ENCODE results near the gene ZNF585A. TPM values are rescaled to one million over a fixed set of nuclear protein-coding genes. Genes with fewer than 3 reads are reported as not detected.
"Not testable (repeated sequence)": the region's sequence is repeated elsewhere in the genome, so short reads cannot be mapped to it uniquely, and the experiment has no call there.

Gene ZNF585A
- 10 to 100 TPM; 13.8 to 17.5 TPM for total RNA-seq

DNA sequence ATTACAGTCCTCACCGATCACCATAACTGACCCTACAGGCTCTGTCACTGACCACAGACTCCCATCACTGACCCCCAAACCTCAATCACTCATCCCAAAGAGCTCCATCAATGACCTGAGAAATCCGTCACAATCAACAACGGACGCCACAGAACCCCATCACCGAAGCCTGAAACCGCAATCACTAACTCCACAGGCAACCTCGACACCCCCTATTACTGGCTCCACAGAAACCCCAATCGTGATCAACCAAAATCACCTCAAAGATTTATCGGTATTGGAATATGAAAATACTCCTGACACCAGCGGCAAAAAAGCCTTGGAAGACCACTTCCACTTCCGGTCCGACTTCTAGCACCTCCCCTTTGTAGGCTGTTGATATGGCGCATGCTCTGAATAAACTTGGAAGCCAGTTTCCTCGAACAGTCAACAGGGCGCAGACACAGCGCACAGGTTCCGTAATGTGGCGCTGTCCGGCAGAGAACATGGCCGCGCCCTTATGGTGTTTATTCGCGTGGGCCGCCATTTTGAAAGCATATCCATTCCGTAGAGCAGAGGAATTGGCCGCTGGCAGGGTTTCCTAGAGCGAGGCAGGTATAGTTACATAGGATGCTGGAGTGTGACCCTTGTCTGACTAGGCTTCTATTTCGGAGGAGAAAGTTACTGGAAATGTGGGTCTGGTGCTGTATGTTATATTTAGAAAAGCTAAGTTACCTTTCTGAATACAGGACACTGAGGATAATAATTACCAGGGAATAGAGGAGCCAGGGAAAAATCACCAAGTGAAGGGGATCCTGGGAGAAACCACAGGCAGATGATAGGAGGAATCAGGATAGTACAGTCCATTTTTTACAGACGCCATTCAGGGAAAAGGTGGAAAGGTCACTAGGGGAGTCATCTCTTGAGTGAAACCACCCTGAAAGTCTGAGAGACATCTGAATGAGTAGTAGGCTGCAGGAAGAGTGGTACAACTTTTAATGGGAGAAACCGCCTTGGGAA lies at the start of gene ZNF585A:
ZNF585A (minus strand) TSS at position 328 of the 999 bp plus-strand sequence. CDS start 2,785 bp downstream, outside the sequence.
- ATAC-seq (replicated peaks in 1 of 2), result peak; percentile 100
- Mint-ChIP-seq H3K9me3 (peaks cover 12 to 20% of the 10 kb centered on the region in 2 donors), H3K27ac (no peak within 1 kb of the TSS), H3K4me1 (ENCODE audit: low read depth) (no peaks in the 10 kb centered on the region), H3K4me3 (peak within 1 kb of the TSS in 1 of 2 donors; percentile 37), H3K36me3 (ENCODE audit: insufficient read depth in 2 of 2) (peaks cover 27 to 39% of the 10 kb centered on the region in 2 donors), H3K27me3 (ENCODE audit: low read depth) (no peaks in the 10 kb centered on the region)
- DNase-seq, result peak; percentile 88 to 90

DNA sequence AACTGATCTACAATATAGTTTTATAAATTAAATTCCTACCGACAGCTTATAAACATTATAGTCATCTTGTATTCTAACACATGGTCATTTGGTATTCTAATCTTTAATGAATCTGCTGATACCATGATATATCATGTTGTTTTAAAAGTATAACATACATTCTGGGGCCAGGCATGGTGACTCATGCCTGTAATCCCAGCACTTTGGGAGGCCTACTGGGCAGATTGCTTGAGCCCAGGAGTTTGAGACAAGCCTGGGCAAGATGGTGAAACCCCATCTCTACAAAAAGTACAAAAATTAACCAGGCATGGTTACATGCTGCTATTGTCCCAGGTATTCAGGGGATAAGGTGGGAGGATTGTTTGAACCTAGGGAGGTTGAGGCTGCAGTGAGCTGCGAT lies 48.6 kb upstream of the ZNF585A start:
- peaks cover 28 to 57% of the 10 kb centered on the region in 2 donors for H3K36me3 Mint-ChIP-seq (ENCODE audit: insufficient read depth in 2 of 2)
- no peak overlapping the region for H3K4me3 Mint-ChIP-seq

DNA sequence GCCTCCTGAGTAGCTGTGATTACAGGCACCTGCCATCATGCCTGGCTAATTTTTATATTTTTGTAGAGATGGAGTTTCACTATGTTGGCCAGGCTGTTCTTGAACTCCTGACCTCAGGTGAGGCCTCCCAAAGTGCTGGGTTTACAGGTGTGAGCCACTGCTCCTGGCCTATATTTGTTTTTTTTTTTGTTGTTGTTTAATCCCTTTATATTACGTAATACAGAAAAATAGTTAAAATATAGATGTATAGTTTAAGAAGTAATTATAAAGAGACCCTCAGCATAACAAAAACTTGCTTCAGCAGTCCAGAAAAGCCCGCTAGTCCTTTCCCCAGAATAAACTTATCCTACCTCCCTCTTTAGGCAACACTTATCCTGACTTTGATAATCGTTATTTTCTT lies 47.9 kb upstream of the ZNF585A start:
- Mint-ChIP-seq H3K4me3 (peak overlapping the region in 1 of 2 donors; percentile 89), H3K9me3 (peaks cover 3 to 9% of the 10 kb centered on the region in 2 donors), H3K27ac (peak overlapping the region; percentile 62), H3K4me1 (ENCODE audit: low read depth) (peaks cover 29% of the 10 kb centered on the region), H3K27me3 (ENCODE audit: low read depth) (no peaks in the 10 kb centered on the region), H3K36me3 (ENCODE audit: insufficient read depth in 2 of 2) (peaks cover 25 to 55% of the 10 kb centered on the region in 2 donors)
- DNase-seq (no peak), ATAC-seq (replicated peaks in 1 of 2) (no peak)

More for the DNA sequence above, 48.6 kb upstream of the ZNF585A start:
- Mint-ChIP-seq H3K27ac (peak overlapping the region; percentile 62), H3K9me3 (peaks cover 5 to 10% of the 10 kb centered on the region in 2 donors), H3K27me3 (ENCODE audit: low read depth) (no peaks in the 10 kb centered on the region), H3K4me1 (ENCODE audit: low read depth) (peaks cover 29% of the 10 kb centered on the region)
- no peak for DNase-seq
- ATAC-seq (replicated peaks in 1 of 2), result no peak

DNA sequence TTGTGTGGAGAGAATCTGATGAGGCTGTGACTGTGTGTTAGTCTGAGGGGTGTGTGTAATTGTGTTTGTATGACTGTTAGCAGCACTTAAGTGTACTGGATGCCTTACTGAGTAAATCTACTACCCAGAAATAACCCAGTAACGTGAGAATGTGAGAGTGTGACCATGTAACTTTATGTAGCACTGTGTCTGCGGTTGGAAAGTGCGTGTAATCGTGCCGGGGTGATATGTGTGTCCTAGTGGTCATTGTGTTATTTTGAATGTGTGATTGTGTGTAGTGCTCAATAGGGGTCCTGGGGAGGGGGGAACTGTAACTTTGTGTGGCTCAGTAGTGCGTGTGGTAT lies 46.1 kb upstream of the ZNF585A start:
- Mint-ChIP-seq H3K27me3 (ENCODE audit: low read depth) (no peaks in the 10 kb centered on the region), H3K36me3 (ENCODE audit: insufficient read depth in 2 of 2) (peaks cover 25 to 52% of the 10 kb centered on the region in 2 donors), H3K27ac (peak overlapping the region; percentile 86), H3K4me3 (peak overlapping the region; percentile 89 to 90), H3K4me1 (ENCODE audit: low read depth) (peaks cover 29% of the 10 kb centered on the region), H3K9me3 (peaks cover 4 to 11% of the 10 kb centered on the region in 2 donors)
- DNase-seq (peak; percentile 40 to 46), ATAC-seq (replicated peaks in 1 of 2) (peak; percentile 42 to 56)

DNA sequence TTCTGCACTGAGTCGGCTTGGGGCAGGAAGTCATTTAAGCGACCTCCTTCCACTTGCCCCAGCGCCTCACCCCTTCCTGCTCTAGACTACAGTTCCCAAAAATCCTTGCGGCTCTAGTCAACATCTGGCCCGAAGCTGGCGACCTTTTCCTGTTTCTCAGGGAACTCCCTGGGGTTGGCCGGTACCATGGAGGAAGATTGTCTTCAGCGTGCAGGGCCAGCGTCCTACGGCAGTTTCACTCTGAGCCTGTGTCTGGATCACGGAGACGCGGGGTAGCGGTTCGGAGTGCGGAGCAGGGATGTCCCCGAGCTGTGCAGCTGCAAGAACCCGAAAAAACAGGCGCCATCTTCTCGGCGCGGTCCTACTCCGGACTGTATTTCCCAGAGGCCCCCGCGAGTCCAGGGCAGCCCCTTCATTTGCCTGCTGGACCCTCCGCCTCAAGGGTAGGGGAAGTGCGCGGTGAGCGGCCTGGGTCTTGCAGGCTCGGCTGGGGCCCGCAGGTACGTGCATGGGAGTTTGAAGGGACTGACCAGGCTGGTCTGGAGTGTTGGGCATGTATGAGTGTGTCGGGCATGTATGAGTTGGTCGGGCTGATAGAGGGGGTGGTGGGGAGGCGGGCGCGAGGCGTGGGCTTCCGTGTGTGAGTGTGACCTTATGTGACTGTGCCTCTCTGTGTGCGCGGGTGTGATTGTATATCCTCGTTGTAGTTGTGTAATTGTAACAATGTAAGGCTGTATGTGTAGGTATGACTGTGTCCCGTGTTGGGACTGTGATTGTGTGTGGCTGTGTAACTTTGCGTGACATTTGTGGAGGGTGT lies 45.5 kb upstream of the ZNF585A start, which contains the start of gene ZNF383:
ZNF383 (plus strand) TSS at position 440 of the 817 bp plus-strand sequence. CDS start 12,240 bp downstream, outside the sequence.
- H3K4me3 Mint-ChIP-seq, result peak within 1 kb of the TSS; percentile 89 to 90
- DNase-seq (peak; percentile 84 to 90), ATAC-seq (replicated peaks in 1 of 2) (peak; percentile 87 to 88)
- no peaks in the 10 kb centered on the region for H3K27me3 Mint-ChIP-seq (ENCODE audit: low read depth)
- peaks cover 4 to 11% of the 10 kb centered on the region in 2 donors for H3K9me3 Mint-ChIP-seq
- H3K27ac Mint-ChIP-seq, result peak within 1 kb of the TSS; percentile 86
- H3K4me1 Mint-ChIP-seq (ENCODE audit: low read depth), result peaks cover 29% of the 10 kb centered on the region
- peaks cover 23 to 51% of the 10 kb centered on the region in 2 donors for H3K36me3 Mint-ChIP-seq (ENCODE audit: insufficient read depth in 2 of 2)

DNA sequence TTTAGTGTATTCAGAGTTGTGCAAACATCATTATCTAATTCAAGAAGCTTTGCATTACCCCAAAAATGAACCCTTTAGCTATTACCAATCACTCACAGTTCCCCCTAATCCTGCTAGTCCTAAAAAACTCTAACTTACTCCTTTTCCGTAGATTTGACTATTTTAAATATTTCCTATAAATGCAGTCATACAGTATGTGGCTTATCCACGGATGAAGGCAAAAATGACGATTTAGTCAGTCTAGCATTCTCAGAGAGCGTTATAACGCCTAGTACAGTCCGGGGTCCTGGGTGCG lies 44.9 kb upstream of the ZNF585A start:
- DNase-seq (no peak), ATAC-seq (replicated peaks in 1 of 2) (no peak)
- H3K27ac Mint-ChIP-seq, result peak overlapping the region; percentile 86

DNA sequence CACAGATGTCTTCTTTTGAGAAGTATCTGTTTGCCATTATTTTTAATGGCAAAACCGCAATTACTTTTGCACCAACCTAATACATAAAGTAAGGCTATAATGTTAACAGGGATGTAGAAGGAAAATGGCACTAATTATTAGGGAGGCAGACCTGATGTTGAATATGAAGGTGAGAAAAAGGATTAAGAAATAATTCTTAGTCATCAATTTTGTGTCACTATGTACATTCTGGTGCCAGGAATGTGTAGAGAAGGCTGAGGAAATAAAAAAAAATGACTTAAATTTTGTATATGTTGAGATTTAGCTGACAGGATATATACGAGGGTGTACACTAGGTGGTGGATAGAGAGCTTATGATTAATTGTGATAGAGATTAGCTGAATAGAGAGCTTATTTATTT lies 25.3 kb upstream of the ZNF585A start:
- Mint-ChIP-seq H3K9me3 (peaks cover 8 to 16% of the 10 kb centered on the region in 2 donors), H3K27ac (no peak overlapping the region), H3K4me3 (no peak overlapping the region), H3K4me1 (ENCODE audit: low read depth) (no peaks in the 10 kb centered on the region), H3K36me3 (ENCODE audit: insufficient read depth in 2 of 2) (peaks cover 25 to 60% of the 10 kb centered on the region in 2 donors), H3K27me3 (ENCODE audit: low read depth) (no peaks in the 10 kb centered on the region)
- DNase-seq (no peak), ATAC-seq (replicated peaks in 1 of 2) (no peak)

More for the DNA sequence above, 44.9 kb upstream of the ZNF585A start:
- peaks cover 6 to 12% of the 10 kb centered on the region in 2 donors for H3K9me3 Mint-ChIP-seq
- peak overlapping the region; percentile 89 to 90 for H3K4me3 Mint-ChIP-seq
- H3K27me3 Mint-ChIP-seq (ENCODE audit: low read depth), result no peaks in the 10 kb centered on the region
- peaks cover 25 to 51% of the 10 kb centered on the region in 2 donors for H3K36me3 Mint-ChIP-seq (ENCODE audit: insufficient read depth in 2 of 2)
- peaks cover 29% of the 10 kb centered on the region for H3K4me1 Mint-ChIP-seq (ENCODE audit: low read depth)

DNA sequence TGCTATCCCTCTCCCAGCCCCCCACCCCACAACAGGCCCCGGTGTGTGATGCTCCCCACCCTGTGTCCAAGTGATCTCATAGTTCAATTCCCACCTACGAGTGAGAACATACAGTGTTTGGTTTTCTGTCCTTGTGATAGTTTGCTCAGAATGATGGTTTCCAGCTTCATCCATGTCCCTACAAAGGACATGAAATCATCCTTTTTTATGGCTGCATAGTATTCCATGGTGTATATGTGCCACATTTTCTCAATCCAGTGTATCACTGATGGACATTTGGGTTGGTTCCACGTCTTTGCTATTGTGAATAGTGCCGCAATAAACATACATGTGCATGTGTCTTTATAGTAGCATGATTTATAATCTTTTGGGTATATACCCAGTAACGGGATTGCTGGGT lies 24.6 kb upstream of the ZNF585A start:
- not testable (repeated sequence) for ATAC-seq (replicated peaks in 1 of 2); H3K27ac Mint-ChIP-seq; DNase-seq; H3K4me1 Mint-ChIP-seq (ENCODE audit: low read depth); H3K27me3 Mint-ChIP-seq (ENCODE audit: low read depth); H3K4me3 Mint-ChIP-seq
- Mint-ChIP-seq H3K9me3 (peaks cover 9 to 17% of the 10 kb centered on the region in 2 donors), H3K36me3 (ENCODE audit: insufficient read depth in 2 of 2) (peaks cover 26 to 58% of the 10 kb centered on the region in 2 donors)

DNA sequence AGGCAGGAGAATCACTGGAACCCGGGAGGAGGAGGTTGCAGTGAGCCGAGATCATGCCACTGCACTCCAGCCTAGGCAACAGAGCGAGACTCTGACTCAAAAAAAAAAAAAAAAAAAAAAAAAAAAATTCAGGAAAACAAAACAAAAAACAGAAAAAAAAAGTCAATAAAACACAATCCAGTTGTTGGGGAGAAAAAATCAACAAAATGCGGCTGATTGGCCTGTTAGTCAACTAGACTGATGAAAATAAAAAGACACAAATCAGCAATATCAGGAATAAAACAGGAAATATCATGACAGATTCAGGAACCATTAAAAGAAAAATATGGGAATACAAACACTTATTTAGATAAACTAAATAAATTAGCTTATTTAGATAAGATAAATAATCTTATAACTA lies 22.8 kb upstream of the ZNF585A start:
- not testable (repeated sequence) for H3K4me3 Mint-ChIP-seq; H3K27ac Mint-ChIP-seq; H3K27me3 Mint-ChIP-seq (ENCODE audit: low read depth); DNase-seq; H3K4me1 Mint-ChIP-seq (ENCODE audit: low read depth); ATAC-seq (replicated peaks in 1 of 2)
- Mint-ChIP-seq H3K36me3 (ENCODE audit: insufficient read depth in 2 of 2) (peaks cover 31 to 63% of the 10 kb centered on the region in 2 donors), H3K9me3 (peaks cover 12 to 19% of the 10 kb centered on the region in 2 donors)

DNA sequence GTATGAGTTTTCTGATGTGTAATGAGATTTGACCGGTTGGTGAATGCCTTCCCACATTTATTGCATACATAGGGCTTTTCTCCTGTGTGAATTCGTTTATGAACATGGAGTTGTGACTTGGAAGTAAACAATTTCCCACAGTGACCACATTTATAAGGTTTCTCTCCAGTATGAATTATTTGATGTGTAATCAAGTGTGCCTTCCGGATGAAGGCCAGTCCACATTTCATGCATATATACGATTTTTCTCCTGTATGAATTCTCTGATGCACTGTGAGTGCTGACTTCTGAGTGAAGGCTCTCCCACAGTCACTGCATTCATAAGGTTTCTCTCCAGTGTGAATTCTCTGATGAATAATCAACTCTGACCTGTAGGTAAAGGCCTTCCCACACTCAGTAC lies 13.6 kb upstream of the ZNF585A start:
- not testable (repeated sequence) for DNase-seq; H3K4me1 Mint-ChIP-seq (ENCODE audit: low read depth); H3K27ac Mint-ChIP-seq; H3K27me3 Mint-ChIP-seq (ENCODE audit: low read depth); ATAC-seq (replicated peaks in 1 of 2); H3K4me3 Mint-ChIP-seq
- Mint-ChIP-seq H3K36me3 (ENCODE audit: insufficient read depth in 2 of 2) (peaks cover 42 to 73% of the 10 kb centered on the region in 2 donors), H3K9me3 (peaks cover 14 to 41% of the 10 kb centered on the region in 2 donors)

DNA sequence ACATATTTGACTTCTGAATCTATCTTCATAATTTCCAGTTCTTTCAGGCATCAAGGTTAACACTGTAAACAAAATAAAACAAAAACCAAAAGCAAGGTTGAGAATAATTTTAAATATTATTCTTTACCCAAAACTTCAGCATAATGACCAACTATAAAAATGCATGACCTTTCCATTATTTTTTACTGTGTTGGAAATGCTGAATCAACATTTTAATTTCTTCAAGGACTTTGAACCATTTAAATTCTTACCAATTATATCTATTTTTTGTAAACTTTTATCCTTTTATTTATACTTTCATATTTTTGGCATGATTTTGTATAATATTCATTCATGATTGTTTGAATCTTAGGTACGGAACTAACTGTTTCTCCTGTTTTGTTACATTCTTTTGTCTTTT lies 6.9 kb downstream of the ZNF585A start:
- Mint-ChIP-seq H3K4me1 (ENCODE audit: low read depth) (no peaks in the 10 kb centered on the region), H3K27me3 (ENCODE audit: low read depth) (no peaks in the 10 kb centered on the region), H3K4me3 (no peak overlapping the region), H3K36me3 (ENCODE audit: insufficient read depth in 2 of 2) (peaks cover 41 to 80% of the 10 kb centered on the region in 2 donors), H3K27ac (no peak overlapping the region), H3K9me3 (peaks cover 17 to 28% of the 10 kb centered on the region in 2 donors)
- no peak for ATAC-seq (replicated peaks in 1 of 2)
- no peak for DNase-seq

DNA sequence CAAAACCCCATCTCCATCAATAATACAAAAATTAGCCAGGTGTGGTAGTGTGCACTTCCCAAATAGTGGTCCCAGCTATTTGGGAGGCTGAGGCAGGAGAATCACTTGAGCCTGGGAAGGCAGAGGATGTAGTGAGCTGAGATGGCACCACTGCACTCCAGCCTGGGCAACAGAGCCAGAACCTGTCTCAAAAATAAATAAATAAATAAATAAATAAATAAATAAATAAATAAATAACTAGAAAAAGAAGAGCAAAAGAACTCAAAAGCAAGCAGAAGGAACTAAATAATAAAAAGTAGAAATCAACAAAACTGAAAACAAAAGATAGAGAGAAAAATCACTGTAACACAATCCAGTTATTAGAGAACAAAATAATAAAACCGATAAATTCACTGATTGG lies 12.3 kb downstream of the ZNF585A start:
- Mint-ChIP-seq H3K27ac (no peak overlapping the region), H3K27me3 (ENCODE audit: low read depth) (no peaks in the 10 kb centered on the region), H3K4me3 (no peak overlapping the region), H3K9me3 (peaks cover 16 to 32% of the 10 kb centered on the region in 2 donors), H3K36me3 (ENCODE audit: insufficient read depth in 2 of 2) (peaks cover 42 to 85% of the 10 kb centered on the region in 2 donors), H3K4me1 (ENCODE audit: low read depth) (no peaks in the 10 kb centered on the region)
- ATAC-seq (replicated peaks in 1 of 2), result no peak
- no peak for DNase-seq

Data from activated T-cell treated with anti-CD3 and anti-CD28 coated beads, Interleukin-2, amount 50 U/mL, for 72 hours (primary cell).